Gastrocnemius medialis (tissue), 4 donors: ENCODE measurements around the gene TBL1X.

Experiments
- POLR2A ChIP-seq, 2 donors: fragments of 450-650 bp; IDR thresholded peaks; one replicate each; pipeline ENCODE4 v1.6.1; 2017; ENCODE audit warnings: antibody characterized with exemption in 2 of 2, mild to moderate bottlenecking in 2 of 2, moderate library complexity in 2 of 2
- TF ChIP-seq, protein P1 (sequence below), 5 experiments: fragments of 450-650 bp in 3 of 5; fragments of 200-600 bp in 2 of 5; sonication (generic) in 2 of 5; IDR thresholded peaks in 4 of 5; conservative IDR thresholded peaks in 1 of 5; 1 replicate in 4 of 5; 2 replicates in 1 of 5; pipeline ENCODE4 v1.5.1; 2016 to 2019; ENCODE audit warnings: antibody characterized with exemption in 5 of 5, mild to moderate bottlenecking in 3 of 5, moderate library complexity in 3 of 5

DNA sequence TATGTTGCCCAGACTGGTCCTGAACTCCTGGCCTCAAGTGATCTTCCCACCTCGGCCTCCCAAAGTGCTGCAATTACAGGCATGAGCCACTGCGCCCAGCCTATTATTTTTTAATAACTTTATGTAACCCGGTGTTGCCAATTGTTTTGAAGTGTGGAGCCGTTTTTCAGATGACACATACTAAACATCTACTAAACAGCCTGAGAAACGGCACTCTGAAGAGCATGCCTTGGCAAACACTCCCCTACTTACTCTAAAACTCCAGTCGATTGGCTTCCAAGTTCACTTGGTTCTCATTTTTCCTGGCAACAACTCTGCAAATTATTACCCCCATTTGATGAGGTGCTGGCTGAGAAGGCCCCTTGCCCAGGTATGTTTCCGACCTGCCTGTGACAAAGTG lies 169.7 kb downstream of the TBL1X start:
- TF ChIP-seq POLR2A (IDR thresholded peaks at IDR 0.05), result no peak
- TF ChIP-seq, protein P1, sequence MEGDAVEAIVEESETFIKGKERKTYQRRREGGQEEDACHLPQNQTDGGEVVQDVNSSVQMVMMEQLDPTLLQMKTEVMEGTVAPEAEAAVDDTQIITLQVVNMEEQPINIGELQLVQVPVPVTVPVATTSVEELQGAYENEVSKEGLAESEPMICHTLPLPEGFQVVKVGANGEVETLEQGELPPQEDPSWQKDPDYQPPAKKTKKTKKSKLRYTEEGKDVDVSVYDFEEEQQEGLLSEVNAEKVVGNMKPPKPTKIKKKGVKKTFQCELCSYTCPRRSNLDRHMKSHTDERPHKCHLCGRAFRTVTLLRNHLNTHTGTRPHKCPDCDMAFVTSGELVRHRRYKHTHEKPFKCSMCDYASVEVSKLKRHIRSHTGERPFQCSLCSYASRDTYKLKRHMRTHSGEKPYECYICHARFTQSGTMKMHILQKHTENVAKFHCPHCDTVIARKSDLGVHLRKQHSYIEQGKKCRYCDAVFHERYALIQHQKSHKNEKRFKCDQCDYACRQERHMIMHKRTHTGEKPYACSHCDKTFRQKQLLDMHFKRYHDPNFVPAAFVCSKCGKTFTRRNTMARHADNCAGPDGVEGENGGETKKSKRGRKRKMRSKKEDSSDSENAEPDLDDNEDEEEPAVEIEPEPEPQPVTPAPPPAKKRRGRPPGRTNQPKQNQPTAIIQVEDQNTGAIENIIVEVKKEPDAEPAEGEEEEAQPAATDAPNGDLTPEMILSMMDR (IDR thresholded peaks at IDR 0.05 in 4 of 5, conservative IDR thresholded peaks at IDR 0.05 in 1 of 5), result no peak
